Neural cell (in vitro differentiated cells): ENCODE data around the gene DAZAP1. TPM values are rescaled to one million over a fixed set of nuclear protein-coding genes. Genes with fewer than 3 reads are reported as not detected.

Experiments
- H2AFZ ChIP-seq: fragments of 200-600, 300-800 bp; sonication (generic), shearing (Covaris generic); 2 replicates; pipeline ENCODE4 v1.6.0; 2014; ENCODE audit warnings: low read depth, mild to moderate bottlenecking, antibody characterized with exemption, low read length, moderate library complexity
- H3F3A ChIP-seq: fragments of 200-600 bp; shearing (Covaris generic); 2 replicates; pipeline ENCODE4 v1.6.1; 2016; ENCODE audit warnings: mild to moderate bottlenecking, moderate library complexity, mixed read lengths, antibody characterized with exemption, low read length; ENCODE audit not compliant: insufficient read depth, poor library complexity, severe bottlenecking
- H3K27ac ChIP-seq: fragments of 200-600, 300-800 bp; sonication (generic), shearing (Covaris generic); 2 replicates; pipeline ENCODE4 v1.5.1; 2014; ENCODE audit warnings: mild to moderate bottlenecking, low read length, moderate library complexity
- H3K27me3 ChIP-seq: fragments of 300-800, 200-600 bp; sonication (generic), shearing (Covaris generic); 2 replicates; pipeline ENCODE4 v1.6.0; 2014; ENCODE audit warnings: mild to moderate bottlenecking, low read depth, low read length, moderate library complexity; ENCODE audit not compliant: insufficient read depth
- H3K36me3 ChIP-seq: fragments of 300-800, 200-600 bp; sonication (generic), shearing (Covaris generic); 2 replicates; pipeline ENCODE4 v1.5.1; 2014; ENCODE audit warnings: mild to moderate bottlenecking, antibody characterized with exemption, low read length, moderate library complexity; ENCODE audit not compliant: insufficient read depth
- H3K4me2 ChIP-seq: fragments of 300-800, 200-600 bp; sonication (generic), shearing (Covaris generic); 2 replicates; pipeline ENCODE4 v1.6.0; 2014; ENCODE audit warnings: mild to moderate bottlenecking, low read length
- H3K4me3 ChIP-seq: fragments of 300-800, 200-600 bp; sonication (generic), shearing (Covaris generic); 2 replicates; pipeline ENCODE4 v1.5.1; 2014; ENCODE audit warnings: mild to moderate bottlenecking, low read length, moderate library complexity
- H3K79me2 ChIP-seq: fragments of 200-600 bp; shearing (Covaris generic); replicated peaks from 2 replicates; pipeline ENCODE4 v1.6.0; 2014; ENCODE audit warnings: mild to moderate bottlenecking, low read length, moderate library complexity; ENCODE audit not compliant: insufficient read depth
- H3K9ac ChIP-seq: fragments of 300-800, 200-600 bp; sonication (generic), shearing (Covaris generic); 2 replicates; pipeline ENCODE4 v1.6.1; 2016; ENCODE audit warnings: mild to moderate bottlenecking, low read length, mixed read lengths
- H3K9me2 ChIP-seq: fragments of 200-600 bp; shearing (Covaris generic); 2 replicates; pipeline ENCODE4 v1.6.1; 2016; ENCODE audit warnings: mild to moderate bottlenecking, low read length, mixed read lengths; ENCODE audit not compliant: insufficient read depth
- H3K9me3 ChIP-seq: fragments of 200-600, 300-800 bp; sonication (generic), shearing (Covaris generic); 2 replicates; pipeline ENCODE4 v1.6.1; 2016; ENCODE audit warnings: mild to moderate bottlenecking, mixed run types, low read length, moderate library complexity, mixed read lengths
- H4K20me1 ChIP-seq: fragments of 200-600 bp; shearing (Covaris generic); 2 replicates; pipeline ENCODE4 v1.6.1; 2016; ENCODE audit warnings: mild to moderate bottlenecking, mixed run types; ENCODE audit not compliant: insufficient read depth
- CTCF ChIP-seq: fragments of 450-650 bp; IDR thresholded peaks from 2 replicates; pipeline ENCODE4 v1.5.1; 2014; ENCODE audit warnings: antibody characterized with exemption, mild to moderate bottlenecking, moderate library complexity; ENCODE audit not compliant: poor library complexity, severe bottlenecking
- EP300 ChIP-seq: fragments of 450-650 bp; conservative IDR thresholded peaks from 2 replicates; pipeline ENCODE4 v1.6.1; 2014; ENCODE audit warnings: antibody characterized with exemption, mild to moderate bottlenecking, moderate library complexity; ENCODE audit not compliant: poor library complexity, severe bottlenecking
- EZH2 ChIP-seq: fragments of 200-600, 300-800 bp; shearing (Covaris generic), sonication (generic); IDR thresholded peaks from 2 replicates; pipeline ENCODE4 v1.6.1; 2014; ENCODE audit warnings: antibody characterized with exemption, low read length, borderline replicate concordance, mild to moderate bottlenecking; ENCODE audit not compliant: insufficient read depth, poor library complexity, severe bottlenecking
- MXI1 ChIP-seq: fragments of 450-650 bp; conservative IDR thresholded peaks from 2 replicates; pipeline ENCODE4 v1.6.1; 2014; ENCODE audit warnings: antibody characterized with exemption, mild to moderate bottlenecking; ENCODE audit not compliant: poor library complexity, severe bottlenecking
- POLR2AphosphoS5 ChIP-seq: IDR thresholded peaks from 2 replicates; pipeline ENCODE4 v1.6.1; 2012
- RAD21 ChIP-seq: fragments of 450-650 bp; conservative IDR thresholded peaks from 2 replicates; pipeline ENCODE4 v1.6.1; 2014; ENCODE audit warnings: antibody characterized with exemption, mild to moderate bottlenecking, moderate library complexity
- REST ChIP-seq: IDR thresholded peaks from 2 replicates; pipeline ENCODE4 v1.6.1; 2012; ENCODE audit warnings: borderline replicate concordance
- SMC3 ChIP-seq: fragments of 450-650 bp; conservative IDR thresholded peaks from 2 replicates; pipeline ENCODE4 v1.6.1; 2014; ENCODE audit warnings: antibody characterized with exemption, mild to moderate bottlenecking, moderate library complexity; ENCODE audit not compliant: poor library complexity
- TAF1 ChIP-seq: IDR thresholded peaks from 2 replicates; pipeline ENCODE4 v1.6.1; 2012; ENCODE audit warnings: low read depth
- polyA plus RNA-seq: library from polyadenylated mRNA; depleted of rRNA; stranded (reverse); fragments of >200 nt; gene quantifications from 2 replicates; pipeline ENCODE4 v1.2.3, GENCODE V29; 2014

Gene DAZAP1
- polyA plus RNA-seq, 1 donor from 2014 or later: 60.5 TPM

- Histone ChIP-seq H3K27ac (no peak overlapping the region), H3K4me3 (no peak overlapping the region), H3K36me3 (no peaks in the 10 kb centered on the region), H2AFZ (no peak overlapping the region), H3K79me2 (peaks cover 8% of the 10 kb centered on the region), H3K9me2 (no peaks in the 10 kb centered on the region), H3F3A (no peaks in the 10 kb centered on the region), H3K9me3 (no peaks in the 10 kb centered on the region), H3K9ac (no peak overlapping the region), H3K4me2 (no peak overlapping the region), H3K27me3 (no peaks in the 10 kb centered on the region), H4K20me1 (no peaks in the 10 kb centered on the region)
- no peak for TF ChIP-seq TAF1
- no peak for TF ChIP-seq CTCF
- TF ChIP-seq RAD21: no peak
- TF ChIP-seq EP300: no peak
- TF ChIP-seq POLR2AphosphoS5: no peak
Measured at GRCh38 chr19:1389033-1389940, 18.1 kb upstream of the DAZAP1 start.

GRCh38 chr19:1390890-1391423 lies 16.4 kb upstream of the DAZAP1 start:
- no peak overlapping the region for H3K9ac ChIP-seq
- no peaks in the 10 kb centered on the region for H4K20me1 ChIP-seq
- no peak overlapping the region for H3K27ac ChIP-seq
- H3K27me3 ChIP-seq: no peaks in the 10 kb centered on the region
- no peaks in the 10 kb centered on the region for H3K79me2 ChIP-seq
- no peaks in the 10 kb centered on the region for H3K36me3 ChIP-seq
- no peak overlapping the region for H3K4me3 ChIP-seq
- no peak overlapping the region for H2AFZ ChIP-seq
- no peaks in the 10 kb centered on the region for H3F3A ChIP-seq
- no peaks in the 10 kb centered on the region for H3K9me2 ChIP-seq
- no peaks in the 10 kb centered on the region for H3K9me3 ChIP-seq
- TF ChIP-seq CTCF (no peak), REST (no peak), TAF1 (no peak), EZH2 (no peak), RAD21 (no peak), POLR2AphosphoS5 (no peak), SMC3 (no peak), MXI1 (no peak), EP300 (no peak)
- H3K4me2 ChIP-seq: no peak overlapping the region
